GM12891 (cell line): ENCODE results near the gene CGNL1.

ENCODE experiments used
- POLR2A ChIP-seq: IDR thresholded peaks from 2 replicates; pipeline ENCODE4 v1.6.1; 2011; ENCODE audit warnings: low read depth, low read length, control low read depth
- POLR2AphosphoS5 ChIP-seq: IDR thresholded peaks from 2 replicates; pipeline ENCODE4 v1.6.1; 2011; ENCODE audit warnings: low read depth, low read length, control low read depth

GRCh38 chr15:57496594-57496945 is 120.3 kb downstream of the CGNL1 start:
- TF ChIP-seq POLR2AphosphoS5 (no peak), POLR2A (no peak)
